SU-DHL-6 (cell line): Measurements from ENCODE around the gene SUGCT.

Experiments used
- CTCF ChIP-seq: fragments of 200-600 bp; sonication (generic); IDR thresholded peaks from one replicate; pipeline ENCODE4 v1.5.1; 2017; ENCODE audit warnings: antibody characterized with exemption, mild to moderate bottlenecking, low read length, moderate library complexity; ENCODE audit not compliant: insufficient read depth, poor library complexity, severe bottlenecking
- EZH2phosphoT487 ChIP-seq: fragments of 200-600 bp; sonication (generic), shearing (Covaris generic); conservative IDR thresholded peaks from 2 replicates; pipeline ENCODE4 v1.6.1; 2018; ENCODE audit warnings: mild to moderate bottlenecking, antibody characterized with exemption, low read length, moderate library complexity, mixed read lengths

GRCh38 chr7:40199076-40199802, 64.4 kb downstream of the SUGCT start:
- TF ChIP-seq CTCF (peak; percentile 44), EZH2phosphoT487 (no peak)
